HG03342 (cell line): ENCODE results near the gene YY1AP1.
"Not testable (repeated sequence)": the region's sequence is repeated elsewhere in the genome, so short reads cannot be mapped to it uniquely, and the experiment has no call there.

Experiments used
- ATAC-seq: cut with Tn5 transposase; IDR thresholded peaks from one replicate; pipeline ENCODE4 v1.9.1; 2021; ENCODE audit warnings: mild to moderate bottlenecking, moderate library complexity; ENCODE audit not compliant: unreplicated experiment

YY1AP1 gene

GRCh38 chr1:155688324-155689080 is at the start of gene YY1AP1:
Gene YY1AP1 (minus strand): TSS chr1:155688774. CDS start chr1:155680436, 8,338 bp downstream.
- peak; percentile 72 for ATAC-seq

GRCh38 chr1:155729031-155729898 is 40.7 kb upstream of the YY1AP1 start:
- no peak for ATAC-seq

- ATAC-seq: no peak
Observed at GRCh38 chr1:155725142-155725541, 36.6 kb upstream of the YY1AP1 start.

- no peak for ATAC-seq
Observed at GRCh38 chr1:155719703-155720102, 31.1 kb upstream of the YY1AP1 start.

- ATAC-seq: not testable (repeated sequence)
Observed at GRCh38 chr1:155718524-155719115, 30.0 kb upstream of the YY1AP1 start.

- peak; percentile 53 for ATAC-seq
Observed at GRCh38 chr1:155717041-155717440, 28.5 kb upstream of the YY1AP1 start.

GRCh38 chr1:155715777-155716176 is 27.2 kb upstream of the YY1AP1 start:
- no peak for ATAC-seq

- ATAC-seq: not testable (repeated sequence)
Observed at GRCh38 chr1:155715056-155715455, 26.5 kb upstream of the YY1AP1 start.

- ATAC-seq: no peak
Observed at GRCh38 chr1:155713075-155713474, 24.5 kb upstream of the YY1AP1 start.

- ATAC-seq: not testable (repeated sequence)
Observed at GRCh38 chr1:155712636-155713035, 24.1 kb upstream of the YY1AP1 start.

- not testable (repeated sequence) for ATAC-seq
Observed at GRCh38 chr1:155711457-155711856, 22.9 kb upstream of the YY1AP1 start.

- ATAC-seq: no peak
Observed at GRCh38 chr1:155709391-155709790, 20.8 kb upstream of the YY1AP1 start.

- ATAC-seq: no peak
Observed at GRCh38 chr1:155706139-155706538, 17.6 kb upstream of the YY1AP1 start.

GRCh38 chr1:155704414-155704813 is 15.8 kb upstream of the YY1AP1 start:
- ATAC-seq: not testable (repeated sequence)

- ATAC-seq: no peak
Observed at GRCh38 chr1:155703216-155703615, 14.6 kb upstream of the YY1AP1 start.

GRCh38 chr1:155701675-155702074 is 13.1 kb upstream of the YY1AP1 start:
- not testable (repeated sequence) for ATAC-seq

- ATAC-seq: not testable (repeated sequence)
Observed at GRCh38 chr1:155699062-155699461, 10.5 kb upstream of the YY1AP1 start.

GRCh38 chr1:155698382-155699038 is 9.9 kb upstream of the YY1AP1 start:
- no peak for ATAC-seq

GRCh38 chr1:155697616-155698015 is 9.0 kb upstream of the YY1AP1 start:
- not testable (repeated sequence) for ATAC-seq

GRCh38 chr1:155697046-155697445 is 8.5 kb upstream of the YY1AP1 start:
- ATAC-seq: no peak

- ATAC-seq: no peak
Observed at GRCh38 chr1:155696524-155696923, 8.0 kb upstream of the YY1AP1 start.
